ENCODE measurements around the gene DOCK9. TPM values are rescaled to one million over a fixed set of nuclear protein-coding genes. Genes with fewer than 3 reads are reported as not detected.

The DOCK9 gene
- total RNA-seq, 4 donors from 2014 or later: 31.4 to 46.7 (median 45.6) TPM

- H3K36me3 ChIP-seq: peaks cover 0 to 18% of the 10 kb centered on the region in 2 donors
- H3K27me3 ChIP-seq: no peaks in the 10 kb centered on the region
- H3K4me1 ChIP-seq: no peaks in the 10 kb centered on the region
- no peak for TF ChIP-seq CTCF (IDR thresholded peaks at IDR 0.05 in 4 of 5, conservative IDR thresholded peaks at IDR 0.05 in 1 of 5)
- TF ChIP-seq POLR2A (IDR thresholded peaks at IDR 0.05): no peak
- no peak overlapping the region for H3K4me3 ChIP-seq
- DNase-seq (no peak), ATAC-seq (no peak)
- H3K9me3 ChIP-seq: no peaks in the 10 kb centered on the region
- in situ Hi-C loops (cut with MboI; ENCODE audit: low sequenced_read_pairs in 4 of 4) (no loop called here), intact Hi-C loops (cut with DNase I; ENCODE audit: low total_unique reads) (no loop called here)
- no peak overlapping the region for H3K27ac ChIP-seq
Measured at GRCh38 chr13:98804336-98804855, 173.5 kb downstream of the DOCK9 start.

GRCh38 chr13:98803921-98804320 lies 173.9 kb downstream of the DOCK9 start:
- Histone ChIP-seq H3K27ac (no peak overlapping the region), H3K9me3 (no peaks in the 10 kb centered on the region), H3K4me1 (no peaks in the 10 kb centered on the region), H3K36me3 (peaks cover 0 to 18% of the 10 kb centered on the region in 2 donors), H3K4me3 (no peak overlapping the region), H3K27me3 (no peaks in the 10 kb centered on the region)
- in situ Hi-C loops (cut with MboI; ENCODE audit: low sequenced_read_pairs in 4 of 4) (no loop called here), intact Hi-C loops (cut with DNase I; ENCODE audit: low total_unique reads) (no loop called here)
- no peak for TF ChIP-seq POLR2A (IDR thresholded peaks at IDR 0.05)
- no peak for TF ChIP-seq CTCF (IDR thresholded peaks at IDR 0.05 in 4 of 5, conservative IDR thresholded peaks at IDR 0.05 in 1 of 5)
- DNase-seq (no peak), ATAC-seq (no peak)

- H3K36me3 ChIP-seq: peaks cover 0 to 13% of the 10 kb centered on the region in 2 donors
- no peak overlapping the region for H3K4me3 ChIP-seq
- intact Hi-C loops (cut with DNase I; ENCODE audit: low total_unique reads) (no loop called here), in situ Hi-C loops (cut with MboI; ENCODE audit: low sequenced_read_pairs in 4 of 4) (no loop called here)
- no peak for TF ChIP-seq POLR2A (IDR thresholded peaks at IDR 0.05)
- TF ChIP-seq CTCF (IDR thresholded peaks at IDR 0.05 in 4 of 5, conservative IDR thresholded peaks at IDR 0.05 in 1 of 5): no peak
- no peaks in the 10 kb centered on the region for H3K27me3 ChIP-seq
- no peaks in the 10 kb centered on the region for H3K4me1 ChIP-seq
- ATAC-seq: no peak
- H3K9me3 ChIP-seq: no peaks in the 10 kb centered on the region
- no peak overlapping the region for H3K27ac ChIP-seq
- DNase-seq: no peak
Measured at GRCh38 chr13:98803111-98803561, 174.7 kb downstream of the DOCK9 start.

- no peak for DNase-seq
- ATAC-seq: no peak
- Histone ChIP-seq H3K27ac (no peak overlapping the region), H3K4me3 (no peak overlapping the region), H3K36me3 (peaks cover 0 to 8% of the 10 kb centered on the region in 2 donors), H3K9me3 (no peaks in the 10 kb centered on the region), H3K4me1 (no peaks in the 10 kb centered on the region), H3K27me3 (no peaks in the 10 kb centered on the region)
- intact Hi-C loops (cut with DNase I; ENCODE audit: low total_unique reads) (no loop called here), in situ Hi-C loops (cut with MboI; ENCODE audit: low sequenced_read_pairs in 4 of 4) (no loop called here)
- TF ChIP-seq POLR2A (IDR thresholded peaks at IDR 0.05): no peak
- TF ChIP-seq CTCF (IDR thresholded peaks at IDR 0.05 in 4 of 5, conservative IDR thresholded peaks at IDR 0.05 in 1 of 5): no peak
Measured at GRCh38 chr13:98802559-98802958, 175.3 kb downstream of the DOCK9 start.

All from gastrocnemius medialis (tissue), 4 donors.